H9 (cell line): ENCODE measurements around the gene OR4E1. TPM values are rescaled to one million over a fixed set of nuclear protein-coding genes. Genes with fewer than 3 reads are reported as not detected.

Experiments used
- DNase-seq: peaks from one replicate; pipeline ENCODE4 v3.0.0-alpha.2; 2017
- H2AFZ ChIP-seq: one replicate; pipeline ENCODE4 v1.6.1; 2013; ENCODE audit warnings: mild to moderate bottlenecking, low read length, control low read depth, moderate library complexity
- H2AK5ac ChIP-seq: 2 replicates; pipeline ENCODE4 v1.6.1; 2013; ENCODE audit warnings: low read length, control low read depth, mixed read lengths; ENCODE audit not compliant: insufficient read length
- H2BK120ac ChIP-seq: one replicate; pipeline ENCODE4 v1.6.1; 2013; ENCODE audit warnings: low read depth, mild to moderate bottlenecking, low read length, control low read depth, inconsistent platforms; ENCODE audit not compliant: poor library complexity, severe bottlenecking
- H2BK12ac ChIP-seq: 2 replicates; pipeline ENCODE4 v1.6.1; 2013; ENCODE audit warnings: low read length, control low read depth, mixed read lengths, low read depth; ENCODE audit not compliant: insufficient read length
- H2BK15ac ChIP-seq: 2 replicates; pipeline ENCODE4 v1.6.1; 2013; ENCODE audit warnings: low read depth, low read length, control low read depth
- H2BK20ac ChIP-seq: one replicate; pipeline ENCODE4 v1.6.1; 2013; ENCODE audit warnings: low read depth, mild to moderate bottlenecking, low read length, control low read depth, inconsistent platforms; ENCODE audit not compliant: poor library complexity, severe bottlenecking
- H2BK5ac ChIP-seq: 2 replicates; pipeline ENCODE4 v1.6.1; 2013; ENCODE audit warnings: low read length, control low read depth, mixed read lengths; ENCODE audit not compliant: insufficient read length
- H3K14ac ChIP-seq: 2 replicates; pipeline ENCODE4 v1.6.1; 2013; ENCODE audit warnings: low read length, control low read depth; ENCODE audit not compliant: insufficient read depth
- H3K18ac ChIP-seq: 2 replicates; pipeline ENCODE4 v1.6.1; 2013; ENCODE audit warnings: low read depth, mild to moderate bottlenecking, mixed read lengths, low read length, control low read depth; ENCODE audit not compliant: insufficient read length
- H3K23ac ChIP-seq: 2 replicates; pipeline ENCODE4 v1.6.1; 2013; ENCODE audit warnings: low read length, control low read depth, mixed read lengths, low read depth; ENCODE audit not compliant: insufficient read length
- H3K23me2 ChIP-seq: 2 replicates; pipeline ENCODE4 v1.6.1; 2013; ENCODE audit warnings: low read depth, mild to moderate bottlenecking, mixed read lengths, low read length, control low read depth; ENCODE audit not compliant: insufficient read length, poor library complexity, severe bottlenecking
- H3K27ac ChIP-seq: 2 replicates; pipeline ENCODE4 v1.5.1; 2013; ENCODE audit warnings: low read length, control low read depth, mixed read lengths, low read depth; ENCODE audit not compliant: insufficient read length
- H3K27me3 ChIP-seq: 2 replicates; pipeline ENCODE4 v1.6.1; 2013; ENCODE audit warnings: low read length, control low read depth, inconsistent platforms; ENCODE audit not compliant: insufficient read depth
- H3K4ac ChIP-seq: 2 replicates; pipeline ENCODE4 v1.6.1; 2013; ENCODE audit warnings: low read depth, mild to moderate bottlenecking, control low read depth, inconsistent platforms, low read length, moderate library complexity
- H3K4me1 ChIP-seq: 2 replicates; pipeline ENCODE4 v1.6.1; 2013; ENCODE audit warnings: low read length, control low read depth, inconsistent platforms; ENCODE audit not compliant: insufficient read depth
- H3K4me2 ChIP-seq: 2 replicates; pipeline ENCODE4 v1.6.1; 2013; ENCODE audit warnings: low read length, control low read depth, mixed read lengths; ENCODE audit not compliant: insufficient read length, insufficient read depth
- H3K56ac ChIP-seq: 2 replicates; pipeline ENCODE4 v1.6.1; 2013; ENCODE audit warnings: low read depth, mild to moderate bottlenecking, mixed read lengths, low read length, control low read depth; ENCODE audit not compliant: insufficient read length
- H3K79me1 ChIP-seq: 2 replicates; pipeline ENCODE4 v1.6.1; 2013; ENCODE audit warnings: low read depth, mild to moderate bottlenecking, moderate library complexity, low read length, control low read depth, inconsistent platforms; ENCODE audit not compliant: insufficient read depth, poor library complexity, severe bottlenecking
- H3K79me2 ChIP-seq: 2 replicates; pipeline ENCODE4 v1.6.1; 2013; ENCODE audit warnings: low read length, control low read depth, inconsistent platforms; ENCODE audit not compliant: insufficient read depth
- H3K9ac ChIP-seq: 2 replicates; pipeline ENCODE4 v1.6.1; 2013; ENCODE audit warnings: low read length, control low read depth, mixed read lengths; ENCODE audit not compliant: insufficient read length; ENCODE audit errors: extremely low read depth
- H3K9me3 ChIP-seq: one replicate; pipeline ENCODE4 v1.6.1; 2013; ENCODE audit warnings: low read depth, low read length, inconsistent platforms; ENCODE audit not compliant: control insufficient read depth
- H3T11ph ChIP-seq: one replicate; pipeline ENCODE4 v1.6.1; 2013; ENCODE audit warnings: mild to moderate bottlenecking, low read length, control low read depth, inconsistent platforms
- H4K20me1 ChIP-seq: one replicate; pipeline ENCODE4 v1.6.1; 2013; ENCODE audit not compliant: control insufficient read depth, insufficient read length, insufficient read depth
- H4K5ac ChIP-seq: 2 replicates; pipeline ENCODE4 v1.6.1; 2013; ENCODE audit warnings: low read depth, mild to moderate bottlenecking, mixed read lengths, low read length, control low read depth; ENCODE audit not compliant: insufficient read length
- H4K8ac ChIP-seq: replicated peaks from 2 replicates; pipeline ENCODE4 v1.6.1; 2013; ENCODE audit warnings: low read length, control low read depth, mixed read lengths, low read depth; ENCODE audit not compliant: insufficient read length
- H4K91ac ChIP-seq: 2 replicates; pipeline ENCODE4 v1.6.1; 2013; ENCODE audit warnings: low read depth, mild to moderate bottlenecking, moderate library complexity, mixed read lengths, low read length, control low read depth; ENCODE audit not compliant: insufficient read length
- H3K27ac Mint-ChIP-seq, 3 experiments: 2 replicates in 2 of 3; 3 replicates in 1 of 3; pipeline ENCODE4 v1.8.0; 2020 to 2021; ENCODE audit warnings: mixed read lengths in 3 of 3, mild to moderate bottlenecking in 1 of 3, moderate library complexity in 1 of 3
- H3K27me3 Mint-ChIP-seq: 2 replicates; pipeline ENCODE4 v1.8.0; 2021; ENCODE audit warnings: low read depth, mild to moderate bottlenecking, moderate library complexity, mixed read lengths
- H3K36me3 Mint-ChIP-seq, 3 experiments: 2 replicates in 2 of 3; 3 replicates in 1 of 3; pipeline ENCODE4 v1.8.0; 2020 to 2021; ENCODE audit warnings: low read depth in 3 of 3, mixed read lengths in 3 of 3; ENCODE audit not compliant: insufficient read depth in 1 of 3
- H3K4me1 Mint-ChIP-seq, 2 experiments: 2 replicates each; pipeline ENCODE4 v1.8.0; 2020; ENCODE audit warnings: mixed read lengths in 2 of 2
- H3K4me3 Mint-ChIP-seq, 2 experiments: 2 replicates in 1 of 2; 3 replicates in 1 of 2; pipeline ENCODE4 v1.8.0; 2020 to 2021; ENCODE audit warnings: mild to moderate bottlenecking in 2 of 2, mixed read lengths in 2 of 2, moderate library complexity in 1 of 2
- H3K9me3 Mint-ChIP-seq, 2 experiments: 2 replicates in 1 of 2; 3 replicates in 1 of 2; pipeline ENCODE4 v1.8.0; 2020; ENCODE audit warnings: mild to moderate bottlenecking in 2 of 2, mixed read lengths in 2 of 2, moderate library complexity in 1 of 2
- WGBS: extraction: QIAGEN DNeasy Blood & Tissue Kit; methylation state at CpG from one replicate; pipeline ENCODE4 v1.1.7; 2013; ENCODE audit warnings: missing lambda C conversion rate, low lambda C conversion rate, mixed read lengths; ENCODE audit not compliant: insufficient read length; ENCODE audit errors: extremely low coverage; 5-methylcytosine and 5-hydroxymethylcytosine counted together
- total RNA-seq: library from RNA; stranded (reverse); gene quantifications from 2 replicates; pipeline ENCODE4 v1.2.1, GENCODE V29; 2021
- TF ChIP-seq, protein P1 (sequence below): fragments of 200-600 bp; sonication (generic); conservative IDR thresholded peaks from 3 replicates; pipeline ENCODE4 v1.8.0; 2021; ENCODE audit warnings: antibody characterized with exemption, mild to moderate bottlenecking

OR4E1 gene
- total RNA-seq, 1 experiment from 2014 or later, result not detected

- H2AK5ac ChIP-seq, result no peak overlapping the region
- H3K23ac ChIP-seq, result no peak overlapping the region
- H4K8ac ChIP-seq, result no peak overlapping the region
- no peak overlapping the region for H3K18ac ChIP-seq
- H3K79me1 ChIP-seq, result no peaks in the 10 kb centered on the region
- Mint-ChIP-seq H3K4me1 (no peaks in the 10 kb centered on the region), H3K27me3 (peaks cover 8% of the 10 kb centered on the region), H3K27ac (no peak overlapping the region; a peak in 1 of 7 replicates), H3K9me3 (no peaks in the 10 kb centered on the region), H3K4me3 (no peak overlapping the region), H3K36me3 (no peaks in the 10 kb centered on the region)
- WGBS, result no CpG with 5 or more reads among the region's 6 CpGs
- H3K4me1 ChIP-seq, result no peaks in the 10 kb centered on the region
- no peak overlapping the region for H3T11ph ChIP-seq
- no peak for DNase-seq
- H3K4ac ChIP-seq, result no peak overlapping the region
- H4K5ac ChIP-seq, result no peak overlapping the region
- no peaks in the 10 kb centered on the region for H4K20me1 ChIP-seq
- H3K9ac ChIP-seq, result no peak overlapping the region
- H3K23me2 ChIP-seq, result no peaks in the 10 kb centered on the region
- no peak overlapping the region for H2BK5ac ChIP-seq
- no peak overlapping the region for H4K91ac ChIP-seq
- H3K27ac ChIP-seq, result no peak overlapping the region
- H3K4me2 ChIP-seq, result no peak overlapping the region
- TF ChIP-seq, protein P1, sequence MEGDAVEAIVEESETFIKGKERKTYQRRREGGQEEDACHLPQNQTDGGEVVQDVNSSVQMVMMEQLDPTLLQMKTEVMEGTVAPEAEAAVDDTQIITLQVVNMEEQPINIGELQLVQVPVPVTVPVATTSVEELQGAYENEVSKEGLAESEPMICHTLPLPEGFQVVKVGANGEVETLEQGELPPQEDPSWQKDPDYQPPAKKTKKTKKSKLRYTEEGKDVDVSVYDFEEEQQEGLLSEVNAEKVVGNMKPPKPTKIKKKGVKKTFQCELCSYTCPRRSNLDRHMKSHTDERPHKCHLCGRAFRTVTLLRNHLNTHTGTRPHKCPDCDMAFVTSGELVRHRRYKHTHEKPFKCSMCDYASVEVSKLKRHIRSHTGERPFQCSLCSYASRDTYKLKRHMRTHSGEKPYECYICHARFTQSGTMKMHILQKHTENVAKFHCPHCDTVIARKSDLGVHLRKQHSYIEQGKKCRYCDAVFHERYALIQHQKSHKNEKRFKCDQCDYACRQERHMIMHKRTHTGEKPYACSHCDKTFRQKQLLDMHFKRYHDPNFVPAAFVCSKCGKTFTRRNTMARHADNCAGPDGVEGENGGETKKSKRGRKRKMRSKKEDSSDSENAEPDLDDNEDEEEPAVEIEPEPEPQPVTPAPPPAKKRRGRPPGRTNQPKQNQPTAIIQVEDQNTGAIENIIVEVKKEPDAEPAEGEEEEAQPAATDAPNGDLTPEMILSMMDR, result no peak
- no peaks in the 10 kb centered on the region for H3K79me2 ChIP-seq
- H3K27me3 ChIP-seq, result no peaks in the 10 kb centered on the region
- no peak overlapping the region for H2BK120ac ChIP-seq
- no peaks in the 10 kb centered on the region for H3K9me3 ChIP-seq
- no peak overlapping the region for H2BK15ac ChIP-seq
- no peak overlapping the region for H2BK12ac ChIP-seq
- H3K56ac ChIP-seq, result no peak overlapping the region
- no peak overlapping the region for H2BK20ac ChIP-seq
- H3K14ac ChIP-seq, result peak overlapping the region; percentile 14; the same call in 1 of the 2 replicates
- no peak overlapping the region for H2AFZ ChIP-seq
Observed at GRCh38 chr14:21714318-21714929, 40.8 kb upstream of the OR4E1 start.
